Stomach (tissue), 4 donors: ENCODE results near the gene TMEM123.

Source experiments
- EP300 ChIP-seq: sonication (generic); formaldehyde crosslinking; IDR thresholded peaks from one replicate; pipeline ENCODE4 v1.6.1; 2017; ENCODE audit warnings: antibody characterized with exemption
- POLR2A ChIP-seq, 4 donors: fragments of 450-650 bp; IDR thresholded peaks; one replicate each; pipeline ENCODE4 v1.6.1; 2016; ENCODE audit warnings: antibody characterized with exemption in 4 of 4, control low read depth in 2 of 4, mild to moderate bottlenecking in 1 of 4, moderate library complexity in 1 of 4
- POLR2AphosphoS5 ChIP-seq, 3 donors: sonication (generic); formaldehyde crosslinking; IDR thresholded peaks; one replicate each; pipeline ENCODE4 v1.6.1; 2016; ENCODE audit warnings: antibody characterized with exemption in 3 of 3
- TF ChIP-seq, protein P1 (sequence below), 7 experiments: fragments of 450-650 bp in 4 of 7; fragments of 200-600 bp in 3 of 7; sonication (generic) in 3 of 7; IDR thresholded peaks; one replicate each; pipeline ENCODE4 v1.5.1; 2016 to 2019; ENCODE audit warnings: antibody characterized with exemption in 7 of 7, control low read depth in 2 of 7, mild to moderate bottlenecking in 1 of 7

DNA sequence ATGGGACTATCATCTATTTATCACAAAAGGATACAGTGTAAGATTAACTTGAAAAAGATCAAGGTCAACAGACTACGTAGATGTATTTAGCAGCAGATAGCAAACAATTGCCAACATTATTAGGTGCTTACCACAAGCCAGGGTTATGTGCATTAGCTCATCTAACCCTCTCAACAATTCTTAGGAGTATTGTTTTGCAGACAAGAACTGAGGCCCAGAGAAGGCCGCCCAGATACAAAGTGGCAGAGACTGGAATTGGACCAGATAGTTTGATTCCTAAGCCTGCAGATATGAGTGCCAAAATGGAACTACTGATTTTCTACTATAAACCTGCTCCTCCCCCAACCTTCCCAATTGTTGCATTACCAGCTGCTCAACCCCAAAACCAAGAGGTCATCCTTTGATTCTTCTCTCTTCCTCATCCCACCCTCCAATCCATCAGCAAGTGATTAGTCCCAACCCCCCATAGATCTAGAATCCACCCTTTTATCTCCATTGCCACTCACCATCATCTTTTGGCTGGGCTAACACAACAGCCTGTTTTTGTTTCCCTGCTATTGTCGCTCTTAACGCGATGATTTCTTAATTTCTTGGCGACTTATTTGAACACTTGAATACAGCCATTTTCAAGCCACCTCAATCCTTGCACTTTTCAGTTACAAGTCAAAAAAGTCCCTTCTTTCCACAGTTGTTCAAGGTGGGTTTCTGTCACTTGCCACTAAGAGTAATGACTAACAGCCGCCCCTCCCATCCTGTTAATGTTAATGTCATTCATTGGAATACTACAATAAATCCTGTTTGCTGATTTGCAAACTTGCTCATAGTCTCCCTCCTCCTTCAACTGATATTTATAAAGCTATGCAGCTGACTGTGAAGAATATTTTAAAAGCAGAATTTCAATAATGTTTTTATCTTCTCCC, 2.7 kb downstream of the TMEM123 start:
- TF ChIP-seq, protein P1, sequence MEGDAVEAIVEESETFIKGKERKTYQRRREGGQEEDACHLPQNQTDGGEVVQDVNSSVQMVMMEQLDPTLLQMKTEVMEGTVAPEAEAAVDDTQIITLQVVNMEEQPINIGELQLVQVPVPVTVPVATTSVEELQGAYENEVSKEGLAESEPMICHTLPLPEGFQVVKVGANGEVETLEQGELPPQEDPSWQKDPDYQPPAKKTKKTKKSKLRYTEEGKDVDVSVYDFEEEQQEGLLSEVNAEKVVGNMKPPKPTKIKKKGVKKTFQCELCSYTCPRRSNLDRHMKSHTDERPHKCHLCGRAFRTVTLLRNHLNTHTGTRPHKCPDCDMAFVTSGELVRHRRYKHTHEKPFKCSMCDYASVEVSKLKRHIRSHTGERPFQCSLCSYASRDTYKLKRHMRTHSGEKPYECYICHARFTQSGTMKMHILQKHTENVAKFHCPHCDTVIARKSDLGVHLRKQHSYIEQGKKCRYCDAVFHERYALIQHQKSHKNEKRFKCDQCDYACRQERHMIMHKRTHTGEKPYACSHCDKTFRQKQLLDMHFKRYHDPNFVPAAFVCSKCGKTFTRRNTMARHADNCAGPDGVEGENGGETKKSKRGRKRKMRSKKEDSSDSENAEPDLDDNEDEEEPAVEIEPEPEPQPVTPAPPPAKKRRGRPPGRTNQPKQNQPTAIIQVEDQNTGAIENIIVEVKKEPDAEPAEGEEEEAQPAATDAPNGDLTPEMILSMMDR (IDR thresholded peaks at IDR 0.05): no peak
- no peak for TF ChIP-seq POLR2A (IDR thresholded peaks at IDR 0.05)
- TF ChIP-seq POLR2AphosphoS5 (IDR thresholded peaks at IDR 0.05): no peak
- no peak for TF ChIP-seq EP300
